Erythroblast (primary cell): ENCODE results near the gene INSC.

Experiments used
- GATA1 ChIP-seq: IDR thresholded peaks from 2 replicates; pipeline ENCODE4 v1.6.1; 2011; ENCODE audit warnings: low read depth, mild to moderate bottlenecking, control low read depth, low read length, moderate library complexity
- POLR2A ChIP-seq: IDR thresholded peaks from 2 replicates; pipeline ENCODE4 v1.6.1; 2011; ENCODE audit warnings: mild to moderate bottlenecking, low read length

DNA sequence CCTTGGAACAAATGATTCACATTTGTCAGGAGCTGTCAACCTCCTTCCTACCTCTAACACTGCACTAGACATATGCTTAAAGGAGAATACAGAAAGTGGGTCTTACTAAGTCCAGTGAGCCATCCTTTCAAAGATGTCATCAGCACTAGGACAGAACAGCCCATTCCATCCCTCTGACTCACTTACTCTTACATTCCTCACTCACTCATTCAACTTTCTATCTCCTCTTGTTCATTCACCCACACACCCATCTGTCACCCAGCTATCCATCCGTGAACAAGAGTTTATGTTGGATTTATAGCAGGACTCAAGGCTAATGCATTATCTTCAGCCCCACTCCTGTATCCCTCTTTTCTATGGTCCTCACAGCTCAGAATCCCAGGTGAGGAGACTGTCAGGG is 9.1 kb downstream of the INSC start:
- TF ChIP-seq POLR2A: no peak
- TF ChIP-seq GATA1: no peak
